ENCODE data around the gene FAS.

The FAS gene

GRCh38 chr10:89032141-89032891, 41.7 kb downstream of the FAS start:
- no peak overlapping the region for H3K27ac ChIP-seq (ENCODE audit: extremely low read depth, low read depth, low read length)
- ChIA-PET POLR2A (no interaction called here), CTCF (interaction anchor here (1.4 to 4.7 kb wide), 5 partner anchors 98 to 195 kb away, joined by 4 to 82 read pairs (median 48); partner anchors contain the start of gene CH25H)
- peak; percentile 94 for TF ChIP-seq PRDM1 (tag by site-specific recombination; IDR thresholded peaks at IDR 0.05)
- TF ChIP-seq PRDM6 (tag by site-specific recombination; IDR thresholded peaks at IDR 0.05) = peak; percentile 65
- no peak for TF ChIP-seq EGR2 (tag by site-specific recombination; IDR thresholded peaks at IDR 0.05; ENCODE audit: low read depth)
- TF ChIP-seq ZNF114 (tag by site-specific recombination; IDR thresholded peaks at IDR 0.05) = no peak
- no peak for TF ChIP-seq ZNF132 (tag by site-specific recombination; IDR thresholded peaks at IDR 0.05; ENCODE audit: borderline replicate concordance)
- TF ChIP-seq ZBTB44 (tag by site-specific recombination; IDR thresholded peaks at IDR 0.05) = peak; percentile 17; the same call in 1 of the 2 replicates
- peak; percentile 61 for TF ChIP-seq ZNF341 (tag by site-specific recombination; IDR thresholded peaks at IDR 0.05; ENCODE audit: low read depth)
- no peak for TF ChIP-seq OVOL3 (tag by site-specific recombination; IDR thresholded peaks at IDR 0.05)
- peak; percentile 94 for TF ChIP-seq ZBTB17 (tag by site-specific recombination; IDR thresholded peaks at IDR 0.05)
- peak; percentile 38; the same call in 1 of the 2 replicates for TF ChIP-seq OSR2 (tag by site-specific recombination; IDR thresholded peaks at IDR 0.05)
- peak; percentile 75 for TF ChIP-seq SP7 (tag by site-specific recombination; IDR thresholded peaks at IDR 0.05)
- no peak for TF ChIP-seq ZNF561 (tag by site-specific recombination; IDR thresholded peaks at IDR 0.05; ENCODE audit: borderline replicate concordance)
- no peak overlapping the region for H3K4me3 ChIP-seq (ENCODE audit: low read depth, low read length)
- no peaks in the 10 kb centered on the region for H3K36me3 ChIP-seq (ENCODE audit: control insufficient read depth in 2 of 2, insufficient read depth in 1 of 2, low read length in 2 of 2)
- no peaks in the 10 kb centered on the region for H3K9me3 ChIP-seq (ENCODE audit: control insufficient read depth, insufficient read depth, low read depth, low read length)
- H3K4me1 ChIP-seq (ENCODE audit: control insufficient read depth, insufficient read depth, low read length) = 0 out of 2 replicates have a peak, but pooled peaks cover 8% of the 10 kb centered on the region

GRCh38 chr10:89035461-89035860, 44.9 kb downstream of the FAS start:
- Histone ChIP-seq H3K36me3 (ENCODE audit: control insufficient read depth in 2 of 2, insufficient read depth in 1 of 2, low read length in 2 of 2) (no peaks in the 10 kb centered on the region), H3K4me1 (ENCODE audit: control insufficient read depth, insufficient read depth, low read length) (0 out of 2 replicates have a peak, but pooled peaks cover 8% of the 10 kb centered on the region), H3K9me3 (ENCODE audit: control insufficient read depth, insufficient read depth, low read depth, low read length) (no peaks in the 10 kb centered on the region), H3K27ac (ENCODE audit: extremely low read depth, low read depth, low read length) (no peak overlapping the region), H3K4me3 (ENCODE audit: low read depth, low read length) (no peak overlapping the region)
- CTCF ChIA-PET = interaction anchor here (0.7 to 3.7 kb wide), 2 partner anchors 182 to 527 kb away, joined by 3 to 12 read pairs; no protein-coding TSS in a partner anchor
- POLR2A ChIA-PET = no interaction called here
- no peak for TF ChIP-seq PRDM1 (tag by site-specific recombination; IDR thresholded peaks at IDR 0.05)
- no peak for TF ChIP-seq ZFP41 (tag by site-specific recombination; IDR thresholded peaks at IDR 0.05; ENCODE audit: borderline replicate concordance)
- TF ChIP-seq KLF8 (tag by site-specific recombination; IDR thresholded peaks at IDR 0.05) = no peak
- TF ChIP-seq ZNF148 (tag by site-specific recombination; IDR thresholded peaks at IDR 0.05; ENCODE audit: borderline replicate concordance) = no peak
- TF ChIP-seq ZNF830 (tag by site-specific recombination; IDR thresholded peaks at IDR 0.05; ENCODE audit: low read depth) = no peak
- no peak for TF ChIP-seq ZNF585B (tag by site-specific recombination; IDR thresholded peaks at IDR 0.05)
- TF ChIP-seq ZNF777 (tag by site-specific recombination; IDR thresholded peaks at IDR 0.05; ENCODE audit: borderline replicate concordance) = no peak
- TF ChIP-seq KLF17 (tag by site-specific recombination; IDR thresholded peaks at IDR 0.05) = no peak
- no peak for TF ChIP-seq ZNF544 (tag by site-specific recombination; IDR thresholded peaks at IDR 0.05)
- TF ChIP-seq MYNN (tag by site-specific recombination; IDR thresholded peaks at IDR 0.05; ENCODE audit: borderline replicate concordance) = no peak
- no peak for TF ChIP-seq SALL2 (tag by site-specific recombination; IDR thresholded peaks at IDR 0.05; ENCODE audit: borderline replicate concordance)
- TF ChIP-seq BCL6B (tag by site-specific recombination; IDR thresholded peaks at IDR 0.05) = no peak
